Measurements from ENCODE around the gene DPEP1. TPM values are rescaled to one million over a fixed set of nuclear protein-coding genes. Genes with fewer than 3 reads are reported as not detected.

DPEP1 gene
- total RNA-seq, 4 donors from 2014 or later, result 1.1 TPM; not detected in 3

GRCh38 chr16:89653656-89654295, 40.3 kb downstream of the DPEP1 start:
- no peak for ATAC-seq (ENCODE audit: low FRiP score)

GRCh38 chr16:89655062-89655643, 41.7 kb downstream of the DPEP1 start:
- no peak for ATAC-seq (ENCODE audit: low FRiP score)

More at GRCh38 chr16:89653656-89654295, 40.3 kb downstream of the DPEP1 start:
- DNase-seq (ENCODE audit: low spot score), result no peak
- no peak for TF ChIP-seq CTCF (IDR thresholded peaks at IDR 0.05)

GRCh38 chr16:89656435-89657121, 43.1 kb downstream of the DPEP1 start:
- no peak for TF ChIP-seq CTCF (IDR thresholded peaks at IDR 0.05)
- ATAC-seq (ENCODE audit: low FRiP score) (no peak), DNase-seq (ENCODE audit: low spot score) (no peak)

More at GRCh38 chr16:89655062-89655643, 41.7 kb downstream of the DPEP1 start:
- DNase-seq (ENCODE audit: low spot score), result no peak
- TF ChIP-seq CTCF (IDR thresholded peaks at IDR 0.05), result no peak

GRCh38 chr16:89657442-89658220, 44.2 kb downstream of the DPEP1 start, which contains the start of the genes CHMP1A and SPATA33:
TSS of gene CHMP1A (minus strand) at chr16:89657708. CDS start at chr16:89657588, 120 bp downstream.
TSS of gene SPATA33 (plus strand) at chr16:89657836. CDS start at chr16:89657912, 76 bp downstream.
- TF ChIP-seq CTCF (IDR thresholded peaks at IDR 0.05), result no peak
- ATAC-seq (ENCODE audit: low FRiP score) (peak; percentile 95), DNase-seq (ENCODE audit: low spot score) (peak; percentile 71)

- ATAC-seq (ENCODE audit: low FRiP score) (peak; percentile 3), DNase-seq (ENCODE audit: low spot score) (no peak)
- no peak for TF ChIP-seq CTCF (IDR thresholded peaks at IDR 0.05)
These were observed 44.9 kb downstream of the DPEP1 start for GRCh38 chr16:89658221-89658879.

GRCh38 chr16:89660146-89660545, 46.7 kb downstream of the DPEP1 start:
- no peak for DNase-seq (ENCODE audit: low spot score)
- no peak for ATAC-seq (ENCODE audit: low FRiP score)
- no peak for TF ChIP-seq CTCF (IDR thresholded peaks at IDR 0.05)
